ENCODE results near the gene HSPD1. TPM values are rescaled to one million over a fixed set of nuclear protein-coding genes. Genes with fewer than 3 reads are reported as not detected.

Gene HSPD1
- total and polyA plus RNA-seq, 2 of the 13 experiments (the other 11 are each of a cell fraction or from before 2014, with no cell fraction given), result 685 to 2,610 TPM

GRCh38 chr2:197453123-197453913 lies 46.3 kb downstream of the HSPD1 start, which contains the start of gene COQ10B (continued):
- TF ChIP-seq MED1 (CRISPR knock-in tag; IDR thresholded peaks at IDR 0.05), result peak; percentile 67
- peak; percentile 32; the same call in 1 of the 2 replicates for TF ChIP-seq LCORL (IDR thresholded peaks at IDR 0.05)
- TF ChIP-seq LCORL (CRISPR knock-in tag; IDR thresholded peaks at IDR 0.05), result no peak; the same call in none of the 2 replicates
- TF ChIP-seq RERE (CRISPR knock-in tag; IDR thresholded peaks at IDR 0.05; ENCODE audit: low read depth), result no peak
- TF ChIP-seq ZNF552 (CRISPR knock-in tag; IDR thresholded peaks at IDR 0.05; ENCODE audit: borderline replicate concordance), result peak; percentile 87; the same call in 1 of the 2 replicates
- TF ChIP-seq NR3C1 (CRISPR knock-in tag; IDR thresholded peaks at IDR 0.05), result no peak
- peak; percentile 78; the same call in 1 of the 2 replicates for TF ChIP-seq ZNF276 (CRISPR knock-in tag; IDR thresholded peaks at IDR 0.05; ENCODE audit: low read depth)
- no peak for TF ChIP-seq TEAD2 (CRISPR knock-in tag; IDR thresholded peaks at IDR 0.05)
- peak; percentile 44 for TF ChIP-seq GABPA (IDR thresholded peaks at IDR 0.05; ENCODE audit: low read depth, low read length)
- TF ChIP-seq GABPA (CRISPR knock-in tag; IDR thresholded peaks at IDR 0.05; ENCODE audit: low read depth), result peak; percentile 88
- TF ChIP-seq ZNF607 (CRISPR knock-in tag; IDR thresholded peaks at IDR 0.05; ENCODE audit: borderline replicate concordance), result peak; percentile 81; the same call in 1 of the 2 replicates
- TF ChIP-seq PRDM10 (CRISPR knock-in tag; IDR thresholded peaks at IDR 0.05; ENCODE audit: low read depth), result peak; percentile 88
- peak; percentile 88; the same call in 1 of the 2 replicates for TF ChIP-seq ZNF879 (CRISPR knock-in tag; IDR thresholded peaks at IDR 0.05)
- TF ChIP-seq MAF1 (CRISPR knock-in tag; IDR thresholded peaks at IDR 0.05; ENCODE audit: borderline replicate concordance), result peak; percentile 35; the same call in 1 of the 2 replicates
- TF ChIP-seq PREB (CRISPR knock-in tag; IDR thresholded peaks at IDR 0.05), result no peak
- TF ChIP-seq CHD4 (IDR thresholded peaks at IDR 0.05; ENCODE audit: borderline replicate concordance, low read length), result no peak
- no peak for TF ChIP-seq ZNF180 (CRISPR knock-in tag; IDR thresholded peaks at IDR 0.05; ENCODE audit: borderline replicate concordance, low read depth)
